ENCODE data around the gene MACROH2A1.

MACROH2A1 gene

GRCh38 chr5:135441350-135441831 lies 42.4 kb upstream of the MACROH2A1 start:
- H3K27ac ChIP-seq: no peak overlapping the region
- no peak for DNase-seq (ENCODE audit: low spot score)
- CTCF ChIA-PET: no interaction called here
- TF ChIP-seq, protein P1, sequence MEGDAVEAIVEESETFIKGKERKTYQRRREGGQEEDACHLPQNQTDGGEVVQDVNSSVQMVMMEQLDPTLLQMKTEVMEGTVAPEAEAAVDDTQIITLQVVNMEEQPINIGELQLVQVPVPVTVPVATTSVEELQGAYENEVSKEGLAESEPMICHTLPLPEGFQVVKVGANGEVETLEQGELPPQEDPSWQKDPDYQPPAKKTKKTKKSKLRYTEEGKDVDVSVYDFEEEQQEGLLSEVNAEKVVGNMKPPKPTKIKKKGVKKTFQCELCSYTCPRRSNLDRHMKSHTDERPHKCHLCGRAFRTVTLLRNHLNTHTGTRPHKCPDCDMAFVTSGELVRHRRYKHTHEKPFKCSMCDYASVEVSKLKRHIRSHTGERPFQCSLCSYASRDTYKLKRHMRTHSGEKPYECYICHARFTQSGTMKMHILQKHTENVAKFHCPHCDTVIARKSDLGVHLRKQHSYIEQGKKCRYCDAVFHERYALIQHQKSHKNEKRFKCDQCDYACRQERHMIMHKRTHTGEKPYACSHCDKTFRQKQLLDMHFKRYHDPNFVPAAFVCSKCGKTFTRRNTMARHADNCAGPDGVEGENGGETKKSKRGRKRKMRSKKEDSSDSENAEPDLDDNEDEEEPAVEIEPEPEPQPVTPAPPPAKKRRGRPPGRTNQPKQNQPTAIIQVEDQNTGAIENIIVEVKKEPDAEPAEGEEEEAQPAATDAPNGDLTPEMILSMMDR (conservative IDR thresholded peaks at IDR 0.05; ENCODE audit: low read depth): no peak
- POLR2A ChIA-PET (ENCODE audit: low non-redundant PET): no interaction called here

DNA sequence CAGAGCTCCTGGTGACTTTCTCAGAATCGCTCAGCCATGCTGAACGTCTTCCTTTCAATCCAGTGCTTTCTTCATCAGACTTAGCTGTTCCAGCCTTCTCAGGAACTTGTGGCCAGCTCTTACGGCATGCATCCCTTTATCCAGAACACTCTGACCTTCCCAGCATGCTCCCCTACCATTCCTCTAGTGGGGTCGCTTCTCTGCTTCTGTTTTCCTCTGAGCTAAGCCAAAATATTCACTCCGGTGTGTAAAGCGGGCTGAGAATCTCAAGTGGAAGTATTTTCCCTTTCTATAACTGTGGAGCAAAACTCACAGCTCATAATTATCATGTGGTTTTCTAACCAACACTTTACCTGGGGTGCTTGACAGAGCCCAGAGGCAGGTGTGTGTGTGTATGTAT lies 41.9 kb upstream of the MACROH2A1 start:
- H3K27ac ChIP-seq: no peak overlapping the region
- DNase-seq (ENCODE audit: low spot score): no peak
- POLR2A ChIA-PET (ENCODE audit: low non-redundant PET): no interaction called here
- CTCF ChIA-PET: interaction anchor here (1.4 kb wide), 1 partner anchor 111 kb away, joined by 4 read pairs; no protein-coding TSS in a partner anchor
- TF ChIP-seq, protein P1 (conservative IDR thresholded peaks at IDR 0.05; ENCODE audit: low read depth): no peak

- ChIA-PET CTCF (interaction anchor here (0.6 to 2.6 kb wide), 5 partner anchors 9 to 265 kb away, joined by 3 to 8 read pairs (median 4); no protein-coding TSS in a partner anchor), POLR2A (ENCODE audit: low non-redundant PET) (interaction anchor here (0.8 kb wide), 1 partner anchor 1784 kb away, joined by 3 read pairs; no protein-coding TSS in a partner anchor)
- TF ChIP-seq, protein P1 (conservative IDR thresholded peaks at IDR 0.05; ENCODE audit: low read depth): no peak
- no peak overlapping the region for H3K27ac ChIP-seq
- DNase-seq (ENCODE audit: low spot score): no peak
Measured at GRCh38 chr5:135439231-135440205, 40.5 kb upstream of the MACROH2A1 start.

DNA sequence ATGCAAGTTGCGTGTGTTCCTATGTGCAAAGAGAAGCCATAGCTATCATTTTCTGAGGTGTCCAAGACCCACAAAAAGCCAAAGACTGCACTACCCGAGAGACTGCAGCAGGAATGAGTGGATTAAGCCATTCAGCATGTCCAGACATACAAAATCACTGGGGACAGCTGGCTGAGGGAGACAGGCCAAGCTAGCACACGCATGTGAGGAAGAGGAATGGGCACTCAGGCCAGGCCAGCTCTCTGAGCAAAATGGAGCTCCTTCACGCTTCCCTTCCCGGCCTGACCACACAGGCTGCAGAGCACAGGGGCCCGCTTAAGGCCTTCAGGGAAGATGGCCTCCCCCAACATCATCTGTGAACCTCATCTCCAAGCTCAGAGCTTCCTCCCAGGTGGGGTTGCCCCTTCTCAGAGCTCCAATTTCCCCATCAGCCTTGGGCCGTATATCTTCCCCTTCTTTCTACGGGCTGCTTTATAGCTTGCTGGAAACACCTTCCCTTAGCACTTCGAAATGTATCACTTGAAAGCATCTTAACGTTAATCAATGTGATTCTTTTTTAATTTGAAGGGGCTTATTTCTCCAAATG lies 39.7 kb upstream of the MACROH2A1 start:
- ChIA-PET POLR2A (ENCODE audit: low non-redundant PET) (no interaction called here), CTCF (interaction anchor here (0.6 to 2.6 kb wide), 3 partner anchors 9 to 19 kb away, joined by 3 to 8 read pairs (median 3); no protein-coding TSS in a partner anchor)
- peak overlapping the region; percentile 30; the same call in 1 of the 2 replicates for H3K27ac ChIP-seq
- no peak for DNase-seq (ENCODE audit: low spot score)
- TF ChIP-seq, protein P1 (conservative IDR thresholded peaks at IDR 0.05; ENCODE audit: low read depth): no peak

DNA sequence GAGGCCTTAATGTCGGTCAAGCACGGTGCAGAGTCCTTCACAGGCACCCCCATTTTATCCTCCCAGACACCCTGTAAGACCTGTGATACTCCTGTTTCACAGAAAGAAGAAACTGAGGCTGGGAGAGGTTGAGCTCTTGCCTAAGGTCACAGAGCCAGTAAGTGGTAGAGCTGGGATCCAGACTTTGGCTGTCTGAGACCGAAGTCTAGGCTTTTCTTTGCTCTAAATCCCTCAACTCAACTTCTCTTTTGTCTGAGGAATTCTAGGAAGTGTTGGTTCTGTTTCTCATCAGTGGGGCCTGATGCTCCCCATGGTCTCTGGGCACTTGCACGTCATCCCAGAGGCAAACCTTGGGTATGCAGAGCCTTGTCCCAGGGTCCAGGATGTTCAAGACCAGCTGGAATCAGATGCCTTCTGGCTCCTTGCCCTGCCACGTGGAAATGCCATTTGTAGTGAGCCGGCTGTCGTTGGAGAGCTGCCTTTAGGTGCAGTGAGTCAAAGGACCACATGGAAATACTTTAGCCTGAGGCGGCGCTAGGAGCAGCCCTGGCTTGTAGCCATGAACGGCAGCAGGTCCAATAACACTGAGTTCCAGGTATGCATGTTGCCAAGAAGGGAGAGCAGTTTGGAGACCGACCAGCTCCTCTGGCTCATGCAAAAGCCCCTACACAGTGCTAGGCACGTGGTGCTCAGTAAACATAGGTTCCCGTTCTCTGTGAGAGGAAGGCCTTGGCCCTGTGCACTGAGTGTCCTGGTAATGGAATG lies 38.9 kb upstream of the MACROH2A1 start:
- H3K27ac ChIP-seq: peak overlapping the region; percentile 30; the same call in 1 of the 2 replicates
- ChIA-PET POLR2A (ENCODE audit: low non-redundant PET) (no interaction called here), CTCF (interaction anchor here (0.6 to 2.6 kb wide), 4 partner anchors 10 to 114 kb away, joined by 3 to 8 read pairs (median 3); no protein-coding TSS in a partner anchor)
- TF ChIP-seq, protein P1 (conservative IDR thresholded peaks at IDR 0.05; ENCODE audit: low read depth): no peak
- DNase-seq (ENCODE audit: low spot score): peak; percentile 73

Measured in RWPE1 (cell line).